H1 (cell line): ENCODE measurements around the gene FAM241B. TPM values are rescaled to one million over a fixed set of nuclear protein-coding genes. Genes with fewer than 3 reads are reported as not detected.

Experiments
- EGR1 ChIP-seq: IDR thresholded peaks from 2 replicates; pipeline ENCODE4 v1.6.1; 2011; ENCODE audit warnings: low read depth, low read length, borderline replicate concordance
- HDAC2 ChIP-seq, 2 experiments: fragments of 300-600 bp in 1 of 2; sonication (generic) in 1 of 2; IDR thresholded peaks; 2 replicates each; pipeline ENCODE4 v1.6.1; 2011 to 2012; ENCODE audit warnings: low read depth in 2 of 2, low read length in 2 of 2, mild to moderate bottlenecking in 2 of 2, moderate library complexity in 2 of 2, borderline replicate concordance in 1 of 2, inconsistent platforms in 1 of 2
- polyA plus RNA-seq, 7 experiments: library from polyadenylated mRNA; depleted of rRNA in 3 of 7; stranded (reverse) in 5 of 7; unstranded in 2 of 7; fragments of >200 nt in 5 of 7; fragments of 200-250 nt in 2 of 7; gene quantifications; 1 replicate in 5 of 7; 2 replicates in 1 of 7; 4 replicates in 1 of 7; pipeline versions ENCODE4 v1.2.1 to v1.2.3, GENCODE V29; 2011 to 2013; ENCODE audit warnings: missing spikeins in 2 of 7, mixed read lengths in 2 of 7
- total RNA-seq: library from RNA; stranded (reverse); fragmentation: NEBNext Ultra II Directional; extraction: Animal tissue kit (Norgen Biotek cat#: 25700); gene quantifications from 2 replicates; pipeline ENCODE4 v1.2.1, GENCODE V29; 2021
- TF ChIP-seq, protein P1 (sequence below): fragments of 300-600 bp; sonication (generic); IDR thresholded peaks from 2 replicates; pipeline ENCODE4 v1.7.1; 2012; ENCODE audit warnings: low read length, moderate library complexity, mild to moderate bottlenecking, inconsistent platforms; ENCODE audit not compliant: insufficient replicate concordance

The FAM241B gene
- total and polyA plus RNA-seq, 2 of the 8 experiments (the other 6 are each of a cell fraction or from before 2014, with no cell fraction given), result 19.3 to 30.1 TPM

DNA sequence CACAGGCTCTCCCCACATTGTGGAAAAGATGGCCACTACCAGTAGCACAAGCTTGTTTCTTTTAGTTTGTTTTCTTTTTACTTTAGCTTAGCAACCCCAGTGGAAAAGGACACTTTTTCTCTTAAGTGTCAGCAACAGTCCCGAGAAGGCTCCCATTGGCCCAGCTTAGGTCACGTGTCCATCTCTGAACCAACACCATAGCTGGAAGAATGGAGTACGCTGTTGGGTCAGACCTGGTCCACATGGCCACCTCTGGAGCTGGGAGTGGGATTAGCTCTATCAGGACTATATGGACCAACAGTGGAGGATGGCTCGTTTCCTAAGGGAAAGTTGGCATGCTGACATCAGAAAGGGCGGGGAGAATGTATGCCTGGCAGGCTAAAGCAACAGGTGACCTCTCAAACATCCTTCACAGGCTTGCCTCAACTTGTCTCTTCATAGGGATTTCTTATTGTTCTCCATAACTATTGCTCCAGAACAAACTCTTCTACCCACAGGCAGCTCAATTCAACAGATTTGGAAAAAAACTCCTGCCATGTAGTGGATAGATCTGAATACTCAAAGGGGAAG lies 29.2 kb upstream of the FAM241B start (continued):
- TF ChIP-seq, protein P1, sequence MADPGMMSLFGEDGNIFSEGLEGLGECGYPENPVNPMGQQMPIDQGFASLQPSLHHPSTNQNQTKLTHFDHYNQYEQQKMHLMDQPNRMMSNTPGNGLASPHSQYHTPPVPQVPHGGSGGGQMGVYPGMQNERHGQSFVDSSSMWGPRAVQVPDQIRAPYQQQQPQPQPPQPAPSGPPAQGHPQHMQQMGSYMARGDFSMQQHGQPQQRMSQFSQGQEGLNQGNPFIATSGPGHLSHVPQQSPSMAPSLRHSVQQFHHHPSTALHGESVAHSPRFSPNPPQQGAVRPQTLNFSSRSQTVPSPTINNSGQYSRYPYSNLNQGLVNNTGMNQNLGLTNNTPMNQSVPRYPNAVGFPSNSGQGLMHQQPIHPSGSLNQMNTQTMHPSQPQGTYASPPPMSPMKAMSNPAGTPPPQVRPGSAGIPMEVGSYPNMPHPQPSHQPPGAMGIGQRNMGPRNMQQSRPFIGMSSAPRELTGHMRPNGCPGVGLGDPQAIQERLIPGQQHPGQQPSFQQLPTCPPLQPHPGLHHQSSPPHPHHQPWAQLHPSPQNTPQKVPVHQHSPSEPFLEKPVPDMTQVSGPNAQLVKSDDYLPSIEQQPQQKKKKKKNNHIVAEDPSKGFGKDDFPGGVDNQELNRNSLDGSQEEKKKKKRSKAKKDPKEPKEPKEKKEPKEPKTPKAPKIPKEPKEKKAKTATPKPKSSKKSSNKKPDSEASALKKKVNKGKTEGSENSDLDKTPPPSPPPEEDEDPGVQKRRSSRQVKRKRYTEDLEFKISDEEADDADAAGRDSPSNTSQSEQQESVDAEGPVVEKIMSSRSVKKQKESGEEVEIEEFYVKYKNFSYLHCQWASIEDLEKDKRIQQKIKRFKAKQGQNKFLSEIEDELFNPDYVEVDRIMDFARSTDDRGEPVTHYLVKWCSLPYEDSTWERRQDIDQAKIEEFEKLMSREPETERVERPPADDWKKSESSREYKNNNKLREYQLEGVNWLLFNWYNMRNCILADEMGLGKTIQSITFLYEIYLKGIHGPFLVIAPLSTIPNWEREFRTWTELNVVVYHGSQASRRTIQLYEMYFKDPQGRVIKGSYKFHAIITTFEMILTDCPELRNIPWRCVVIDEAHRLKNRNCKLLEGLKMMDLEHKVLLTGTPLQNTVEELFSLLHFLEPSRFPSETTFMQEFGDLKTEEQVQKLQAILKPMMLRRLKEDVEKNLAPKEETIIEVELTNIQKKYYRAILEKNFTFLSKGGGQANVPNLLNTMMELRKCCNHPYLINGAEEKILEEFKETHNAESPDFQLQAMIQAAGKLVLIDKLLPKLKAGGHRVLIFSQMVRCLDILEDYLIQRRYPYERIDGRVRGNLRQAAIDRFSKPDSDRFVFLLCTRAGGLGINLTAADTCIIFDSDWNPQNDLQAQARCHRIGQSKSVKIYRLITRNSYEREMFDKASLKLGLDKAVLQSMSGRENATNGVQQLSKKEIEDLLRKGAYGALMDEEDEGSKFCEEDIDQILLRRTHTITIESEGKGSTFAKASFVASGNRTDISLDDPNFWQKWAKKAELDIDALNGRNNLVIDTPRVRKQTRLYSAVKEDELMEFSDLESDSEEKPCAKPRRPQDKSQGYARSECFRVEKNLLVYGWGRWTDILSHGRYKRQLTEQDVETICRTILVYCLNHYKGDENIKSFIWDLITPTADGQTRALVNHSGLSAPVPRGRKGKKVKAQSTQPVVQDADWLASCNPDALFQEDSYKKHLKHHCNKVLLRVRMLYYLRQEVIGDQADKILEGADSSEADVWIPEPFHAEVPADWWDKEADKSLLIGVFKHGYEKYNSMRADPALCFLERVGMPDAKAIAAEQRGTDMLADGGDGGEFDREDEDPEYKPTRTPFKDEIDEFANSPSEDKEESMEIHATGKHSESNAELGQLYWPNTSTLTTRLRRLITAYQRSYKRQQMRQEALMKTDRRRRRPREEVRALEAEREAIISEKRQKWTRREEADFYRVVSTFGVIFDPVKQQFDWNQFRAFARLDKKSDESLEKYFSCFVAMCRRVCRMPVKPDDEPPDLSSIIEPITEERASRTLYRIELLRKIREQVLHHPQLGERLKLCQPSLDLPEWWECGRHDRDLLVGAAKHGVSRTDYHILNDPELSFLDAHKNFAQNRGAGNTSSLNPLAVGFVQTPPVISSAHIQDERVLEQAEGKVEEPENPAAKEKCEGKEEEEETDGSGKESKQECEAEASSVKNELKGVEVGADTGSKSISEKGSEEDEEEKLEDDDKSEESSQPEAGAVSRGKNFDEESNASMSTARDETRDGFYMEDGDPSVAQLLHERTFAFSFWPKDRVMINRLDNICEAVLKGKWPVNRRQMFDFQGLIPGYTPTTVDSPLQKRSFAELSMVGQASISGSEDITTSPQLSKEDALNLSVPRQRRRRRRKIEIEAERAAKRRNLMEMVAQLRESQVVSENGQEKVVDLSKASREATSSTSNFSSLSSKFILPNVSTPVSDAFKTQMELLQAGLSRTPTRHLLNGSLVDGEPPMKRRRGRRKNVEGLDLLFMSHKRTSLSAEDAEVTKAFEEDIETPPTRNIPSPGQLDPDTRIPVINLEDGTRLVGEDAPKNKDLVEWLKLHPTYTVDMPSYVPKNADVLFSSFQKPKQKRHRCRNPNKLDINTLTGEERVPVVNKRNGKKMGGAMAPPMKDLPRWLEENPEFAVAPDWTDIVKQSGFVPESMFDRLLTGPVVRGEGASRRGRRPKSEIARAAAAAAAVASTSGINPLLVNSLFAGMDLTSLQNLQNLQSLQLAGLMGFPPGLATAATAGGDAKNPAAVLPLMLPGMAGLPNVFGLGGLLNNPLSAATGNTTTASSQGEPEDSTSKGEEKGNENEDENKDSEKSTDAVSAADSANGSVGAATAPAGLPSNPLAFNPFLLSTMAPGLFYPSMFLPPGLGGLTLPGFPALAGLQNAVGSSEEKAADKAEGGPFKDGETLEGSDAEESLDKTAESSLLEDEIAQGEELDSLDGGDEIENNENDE, result no peak
- TF ChIP-seq HDAC2 (IDR thresholded peaks at IDR 0.05; ENCODE audit: borderline replicate concordance in 1 of 2, low read depth in 2 of 2, low read length in 2 of 2), result no peak
- TF ChIP-seq EGR1, result no peak
